ENCODE measurements around the gene NISCH.

The NISCH gene

DNA sequence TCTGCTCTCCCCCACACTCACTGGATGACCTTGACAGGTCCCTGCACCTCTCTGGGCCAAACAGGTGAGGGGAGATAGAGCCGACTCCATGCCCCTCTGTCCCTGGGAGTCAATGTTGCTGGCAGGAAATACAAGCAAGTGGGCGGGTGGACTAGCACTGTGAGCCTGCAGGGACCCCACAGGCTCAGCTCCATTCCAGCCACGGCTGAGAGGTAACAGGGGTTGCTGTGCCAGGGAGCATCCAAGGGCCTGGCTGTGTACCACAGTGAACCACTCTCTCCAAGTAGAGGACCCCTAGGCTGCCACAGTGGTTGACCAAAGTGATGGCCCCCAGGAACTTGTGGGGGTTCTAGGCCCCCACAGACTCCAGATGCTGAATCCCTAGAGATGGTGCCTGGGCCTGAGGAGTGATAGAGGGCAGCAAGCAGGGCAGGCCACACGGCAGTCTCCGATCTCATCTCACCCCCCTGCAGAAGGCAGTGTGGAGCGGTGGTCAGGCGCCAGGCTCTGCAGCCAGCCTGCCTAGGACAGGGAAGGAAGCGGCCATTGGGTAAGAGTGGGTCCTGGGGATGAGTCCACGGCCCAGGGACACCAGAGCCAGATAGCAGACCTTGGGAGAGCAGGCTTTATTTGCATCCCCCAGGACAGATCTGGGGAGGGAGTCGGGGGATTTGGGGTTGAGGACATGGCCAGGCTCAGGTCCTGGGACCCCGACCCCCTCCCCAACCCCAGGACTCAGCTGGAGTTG is 4.7 kb upstream of the NISCH start:
- DNase-seq = no peak

DNA sequence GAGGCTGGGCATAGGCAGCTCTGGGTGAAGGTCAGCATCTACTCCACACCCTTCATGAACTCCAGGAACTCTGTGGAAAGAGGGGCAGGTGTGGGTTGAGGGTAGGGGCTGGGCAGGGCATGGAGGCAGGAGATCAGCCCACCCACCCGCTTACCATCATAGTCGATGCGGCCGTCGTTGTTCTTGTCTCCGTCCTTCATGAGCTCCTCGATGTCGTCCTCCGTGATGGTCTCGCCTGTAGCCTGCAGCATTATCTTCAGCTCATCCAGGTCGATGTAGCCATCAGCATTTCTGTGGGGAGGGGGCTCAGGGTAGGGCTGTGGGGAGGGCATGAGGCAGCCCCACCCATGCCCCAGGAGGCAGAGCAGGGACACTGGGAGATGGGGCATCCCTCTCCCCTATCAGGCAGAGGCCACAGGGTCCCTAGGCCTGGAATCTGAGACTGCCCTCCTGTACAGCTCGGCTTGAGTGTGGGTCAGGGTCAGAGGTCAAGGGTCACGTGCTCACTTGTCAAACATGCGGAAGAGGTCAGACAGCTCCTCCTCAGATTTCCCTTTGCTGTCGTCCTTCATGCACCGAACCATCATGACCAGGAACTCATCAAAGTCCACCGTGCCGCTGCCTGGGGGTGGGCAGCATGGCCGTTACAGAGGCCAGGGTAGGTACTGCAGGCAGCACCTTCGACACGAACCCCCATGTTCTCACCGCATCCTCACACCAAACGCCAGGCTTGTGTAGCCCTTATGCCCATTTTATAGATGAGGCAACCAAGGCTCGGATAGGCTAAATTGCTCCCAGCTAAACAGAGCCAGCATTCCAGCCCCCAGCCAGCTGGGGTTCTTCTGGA is 3.9 kb upstream of the NISCH start:
- DNase-seq = no peak

DNA sequence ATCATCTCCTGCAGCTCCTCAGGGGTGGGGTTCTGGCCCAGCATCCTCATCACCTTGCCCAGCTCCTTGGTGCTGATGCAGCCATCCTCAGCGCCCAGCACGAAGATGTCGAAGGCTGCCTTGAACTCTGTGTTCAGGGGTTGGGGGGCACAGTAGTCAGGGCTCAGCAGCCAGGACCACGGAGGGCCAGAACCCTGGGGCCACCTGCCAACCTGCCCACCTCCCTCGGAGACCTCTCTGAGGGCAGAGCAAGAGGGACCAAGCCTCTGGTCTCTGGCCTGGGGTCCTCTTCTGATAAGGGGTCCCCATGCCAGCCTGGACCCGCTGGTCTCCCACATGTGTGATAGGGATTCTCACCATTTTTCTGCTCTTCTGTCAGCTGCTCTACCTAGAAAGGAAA is 3.3 kb upstream of the NISCH start:
- DNase-seq = no peak

DNA sequence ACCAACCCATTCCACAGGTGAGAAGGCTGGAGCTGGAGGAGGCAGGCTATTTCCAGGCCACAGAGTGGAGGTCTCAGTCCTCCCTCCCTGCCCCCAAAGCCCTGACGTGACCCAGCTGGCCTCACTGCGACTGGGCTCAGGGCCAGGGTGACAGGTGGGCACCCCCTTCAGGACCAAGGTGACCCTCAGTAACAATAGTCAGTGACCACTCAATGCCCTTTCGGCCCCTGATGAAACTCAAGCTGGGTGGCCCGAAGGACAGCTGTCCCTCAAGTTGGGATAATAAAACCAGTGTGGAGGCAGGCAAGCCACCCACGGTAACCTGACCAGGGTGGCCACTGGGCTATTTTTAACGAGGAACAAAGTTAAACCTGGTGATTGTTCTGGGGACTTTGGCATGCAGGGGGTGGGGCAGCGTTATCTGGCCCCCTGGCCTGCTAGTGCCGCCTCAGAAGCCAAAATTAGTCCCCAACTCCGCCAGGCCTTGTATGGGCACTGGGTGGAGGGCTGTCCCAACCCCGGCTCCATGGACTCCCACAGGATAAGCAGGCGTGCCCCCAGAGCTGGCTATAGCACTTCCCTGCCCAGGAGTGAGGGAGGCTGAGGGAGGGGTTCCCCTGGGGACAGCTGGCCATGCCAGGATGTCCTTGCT is 2.7 kb upstream of the NISCH start:
- DNase-seq = no peak

DNA sequence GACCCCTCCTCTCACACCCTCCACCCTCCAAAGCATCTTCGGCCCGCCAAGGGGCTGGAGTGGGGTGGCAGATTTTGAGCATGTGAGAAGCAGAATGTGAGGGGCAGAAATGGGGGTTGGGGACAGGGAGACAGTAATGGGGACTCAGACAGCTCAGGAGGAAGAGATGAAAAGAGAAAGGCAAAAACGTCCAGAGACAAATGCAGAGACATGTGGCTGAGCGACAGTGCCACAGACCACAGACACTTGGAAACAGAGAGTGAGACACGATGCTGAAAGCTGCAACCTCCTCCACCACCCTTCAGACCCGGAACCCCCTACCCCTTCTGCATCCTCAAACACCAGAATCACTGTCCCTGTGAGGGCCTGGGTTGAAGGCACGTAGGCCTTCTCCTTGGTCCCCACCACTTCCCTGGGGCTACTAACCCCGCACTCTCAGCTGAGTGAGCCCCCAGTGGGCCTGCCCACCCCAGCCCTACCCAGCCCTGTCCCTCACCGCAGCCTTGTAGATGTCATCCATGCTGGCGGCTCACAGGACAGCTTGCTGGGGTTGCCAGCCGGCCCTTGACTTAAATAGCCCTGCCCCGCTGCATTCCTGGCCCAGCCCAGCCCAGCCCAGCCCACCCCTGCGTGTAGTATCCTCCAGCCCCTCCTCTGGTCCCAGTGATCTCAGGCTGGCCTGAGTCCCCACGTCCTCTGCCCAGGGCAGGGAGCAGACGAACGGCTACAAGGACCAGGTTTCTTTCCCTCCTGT is 1.7 kb upstream of the NISCH start, which contains the start of gene TNNC1:
TSS of gene TNNC1 (minus strand) at position 546 of the 754 bp plus-strand sequence. CDS start at position 520, 26 bp downstream.
- no peak for DNase-seq

DNA sequence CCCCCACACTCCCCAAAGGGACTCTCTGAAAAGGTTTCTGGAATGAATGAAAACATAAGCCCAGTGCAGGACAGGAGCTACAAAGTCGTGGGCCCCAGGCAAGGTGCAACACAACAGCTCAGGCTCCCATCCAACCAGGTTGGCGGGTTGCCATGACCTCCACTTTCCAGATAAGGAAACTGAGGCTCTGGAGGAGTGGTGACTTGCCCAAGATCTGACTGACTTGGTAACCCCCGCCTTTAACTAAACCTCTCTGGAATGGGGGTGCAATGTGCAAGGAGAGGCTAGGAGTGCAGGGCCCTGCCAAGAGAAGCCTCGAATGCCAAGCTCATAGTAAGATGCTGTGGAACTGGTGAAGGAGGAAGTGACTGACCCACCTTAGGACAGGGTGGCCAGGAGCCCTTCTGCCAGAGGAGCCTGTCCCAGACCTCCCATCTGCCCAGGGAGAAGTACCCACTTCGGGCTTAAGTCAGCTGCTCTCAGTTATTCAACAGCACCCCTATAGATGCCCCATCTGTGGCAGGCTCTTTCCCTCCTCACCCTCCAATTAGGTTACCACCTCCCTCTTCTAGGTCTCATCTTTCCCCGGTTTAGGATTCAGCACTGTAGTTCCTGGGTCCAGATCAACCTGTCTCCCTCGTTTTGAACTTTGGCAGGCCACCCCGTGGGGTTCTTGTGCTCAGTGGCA is 1.0 kb upstream of the NISCH start:
- no peak for DNase-seq

DNA sequence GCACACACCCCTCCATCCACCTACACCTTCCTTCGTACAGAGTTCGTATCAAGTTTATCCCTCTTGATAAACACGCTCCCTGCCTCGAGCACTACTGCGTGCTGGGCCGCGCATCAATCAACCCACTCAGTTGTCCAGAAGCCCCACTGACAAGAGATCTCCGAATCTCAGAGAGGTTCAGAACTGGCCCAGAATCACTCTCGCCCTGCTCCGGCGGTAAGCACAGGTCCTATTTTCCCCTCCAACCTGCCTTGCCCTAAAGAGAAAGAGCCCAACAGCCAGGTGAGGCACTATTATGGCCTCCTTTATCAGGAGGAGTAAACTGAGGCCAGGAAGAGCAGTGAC is 494 bp upstream of the NISCH start:
- DNase-seq = no peak

DNA sequence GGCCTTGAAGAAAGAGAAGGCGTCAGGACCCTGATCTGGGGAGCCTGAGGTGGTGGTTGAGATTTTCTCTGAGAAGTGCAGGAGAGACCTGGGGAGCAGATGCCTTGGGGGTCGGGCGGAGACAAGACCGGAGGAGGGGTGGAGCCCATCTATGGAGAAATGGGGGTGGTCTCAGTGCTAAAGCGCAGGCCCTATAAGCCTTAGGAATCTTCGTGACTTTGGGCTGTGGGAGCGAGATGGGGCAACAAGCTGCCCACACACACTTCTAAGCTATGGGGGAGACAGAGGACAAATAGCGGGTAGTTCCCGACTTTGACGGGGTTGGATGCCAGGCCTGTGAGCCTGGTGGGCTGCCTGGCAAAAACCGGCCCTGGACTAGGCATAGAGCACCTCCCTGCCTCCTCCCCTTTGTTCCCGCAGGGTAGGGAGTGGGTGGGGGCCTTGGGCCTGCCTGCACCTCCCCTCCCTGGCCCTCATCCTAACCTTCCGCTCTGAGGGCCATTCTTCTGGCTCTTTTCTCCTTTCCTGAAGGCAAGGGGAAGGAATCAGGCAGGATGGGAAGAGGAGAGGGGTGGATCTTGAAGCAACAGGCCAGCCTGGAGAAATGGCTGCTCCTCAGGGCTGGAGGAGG is 880 bp downstream of the NISCH start:
- DNase-seq = no peak

DNA sequence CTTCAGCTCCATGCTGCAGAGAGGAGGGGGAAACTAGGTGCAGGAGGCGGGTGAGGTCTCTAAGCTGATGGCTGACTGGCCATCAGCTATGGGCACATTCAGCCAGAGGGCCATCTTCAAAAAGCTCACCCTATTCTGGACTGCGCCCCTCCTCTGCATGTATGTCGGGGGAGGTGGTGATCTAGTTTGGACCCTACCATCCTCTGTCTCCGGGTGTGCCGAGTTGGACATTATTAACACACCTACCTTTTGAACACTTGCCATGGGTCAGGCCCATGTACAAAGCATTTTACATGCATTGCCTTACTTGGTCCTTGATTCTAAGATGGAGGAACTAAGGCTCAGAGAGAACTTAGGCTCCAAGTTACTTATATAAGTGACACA is 1.4 kb downstream of the NISCH start:
- no peak for DNase-seq

DNA sequence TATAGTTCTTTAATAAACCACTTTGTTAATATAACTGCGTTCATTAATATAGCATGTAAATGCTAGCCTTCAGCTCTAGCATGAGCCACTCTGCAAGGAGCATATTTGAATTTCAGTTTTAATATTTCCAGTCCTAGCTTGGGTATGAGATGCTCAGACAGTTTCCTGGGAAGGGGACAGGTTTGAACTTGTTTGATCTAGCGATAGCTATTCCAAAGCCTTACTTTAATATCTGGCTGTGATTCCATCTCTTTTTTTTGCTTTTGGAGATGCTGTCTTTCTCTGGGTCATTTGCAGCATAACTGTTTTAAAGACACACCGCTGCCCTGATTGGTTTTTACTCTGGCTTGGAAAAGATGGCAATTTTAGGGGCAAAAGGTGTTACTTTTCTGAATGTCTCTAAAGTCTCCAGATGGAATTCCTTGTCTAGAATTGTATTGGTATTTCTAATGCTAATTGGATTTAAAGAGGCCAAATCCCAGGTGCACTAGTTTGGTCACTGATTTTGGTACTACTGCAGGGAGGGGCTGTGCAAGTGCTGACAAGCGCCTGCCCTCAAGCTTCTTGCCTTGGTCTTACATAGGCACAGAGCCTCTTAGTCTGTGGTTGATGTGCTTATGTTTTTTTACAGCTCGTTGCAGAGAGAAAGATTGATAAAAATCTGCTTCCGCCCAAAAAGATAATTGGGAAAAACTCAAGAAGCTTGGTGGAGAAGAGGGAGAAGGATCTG is 2.8 kb downstream of the NISCH start:
- DNase-seq = no peak

DNA sequence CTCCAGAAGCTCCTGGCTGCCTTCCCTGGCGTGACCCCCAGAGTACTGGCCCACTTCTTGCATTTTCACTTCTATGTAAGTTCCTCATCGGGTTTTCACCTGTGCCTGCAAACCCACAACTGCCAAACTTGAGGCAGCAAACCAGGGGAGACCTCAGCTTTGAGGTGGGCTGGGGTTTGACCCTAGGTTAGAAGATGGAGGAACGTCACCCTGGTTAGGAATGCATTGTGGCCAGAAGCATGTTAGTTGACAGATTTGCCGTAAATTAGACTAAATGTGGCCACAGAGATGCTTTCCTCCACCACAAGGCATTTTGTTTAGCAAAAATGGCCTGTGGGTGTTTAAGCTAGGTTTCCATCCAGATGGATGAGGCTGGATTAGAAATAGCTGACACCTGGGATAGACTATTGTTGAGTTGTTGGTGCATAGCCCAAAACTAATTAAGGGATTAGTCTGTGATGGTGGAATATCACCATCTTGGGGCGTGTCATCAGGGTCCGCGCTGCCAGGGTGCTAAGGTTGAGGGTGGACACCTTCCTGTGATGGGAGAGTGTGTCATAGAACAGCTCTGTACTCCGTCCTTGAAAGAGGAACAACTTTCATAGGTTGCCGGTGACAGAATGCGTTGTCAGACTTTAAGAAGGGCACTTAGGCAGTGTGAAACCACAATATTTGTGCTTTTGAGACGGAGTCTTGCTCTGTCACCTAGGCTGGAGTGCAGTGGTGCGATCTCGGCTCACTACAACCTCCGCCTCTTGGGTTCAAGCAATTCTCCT is 3.6 kb downstream of the NISCH start:
- no peak for DNase-seq

DNA sequence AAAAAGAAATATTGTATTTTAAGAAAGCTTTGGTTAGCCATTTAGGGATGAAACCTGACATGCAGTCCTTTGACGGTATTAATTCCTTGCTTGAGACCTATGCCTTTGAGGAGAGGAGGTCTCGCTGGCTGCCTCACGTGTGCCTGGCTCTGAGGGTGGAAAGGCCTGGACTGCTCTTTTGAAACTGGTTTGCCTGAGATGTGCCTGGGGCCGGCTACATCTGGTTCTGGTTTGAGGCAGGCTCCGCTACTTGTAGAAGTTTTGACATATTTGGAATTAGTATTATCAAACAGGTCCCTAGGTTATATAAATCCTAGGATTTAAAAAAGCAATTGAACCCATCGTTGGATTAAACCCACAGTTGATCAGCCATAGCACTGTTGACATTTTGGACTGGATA is 6.5 kb downstream of the NISCH start:
- no peak for DNase-seq

DNA sequence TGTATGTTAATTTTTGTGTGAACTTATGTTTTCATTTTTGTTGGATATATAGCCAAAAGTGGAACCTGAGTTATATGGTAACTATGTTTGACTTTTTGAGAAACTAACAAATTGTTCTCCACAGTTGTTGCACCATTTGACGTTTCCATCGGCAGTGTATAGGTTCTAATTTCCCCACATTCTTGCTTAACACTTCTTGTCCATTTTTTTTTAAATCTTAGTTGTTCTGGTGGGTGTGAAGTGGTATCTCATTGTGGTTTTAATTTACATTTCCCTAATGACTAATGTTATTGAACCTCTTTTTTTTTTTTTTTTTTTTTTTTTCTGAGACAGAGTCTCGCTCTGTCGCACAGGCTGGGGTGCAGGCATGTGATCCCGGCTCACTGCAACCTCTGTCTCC is 8.0 kb downstream of the NISCH start:
- no peak for DNase-seq

DNA sequence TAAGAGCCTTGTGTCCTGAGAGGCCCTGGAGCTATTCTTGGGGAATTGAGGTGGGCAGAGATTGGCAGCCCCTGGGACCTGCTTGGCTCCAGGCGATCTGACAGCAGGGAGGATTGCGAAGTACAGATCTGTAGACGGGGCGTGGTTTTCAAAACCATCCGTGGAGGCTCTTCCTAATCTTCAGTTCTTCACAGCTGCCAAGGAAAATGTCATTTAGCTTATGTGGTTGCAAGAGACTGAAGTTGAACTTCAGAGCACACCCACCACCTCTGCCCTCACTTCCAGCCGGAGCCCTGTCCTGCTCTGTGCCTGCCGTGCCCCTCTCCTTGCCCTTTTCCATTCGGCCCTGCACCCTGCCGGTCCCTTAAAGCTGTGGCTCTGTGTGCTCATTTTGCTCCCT is 12.9 kb downstream of the NISCH start:
- DNase-seq = no peak

DNA sequence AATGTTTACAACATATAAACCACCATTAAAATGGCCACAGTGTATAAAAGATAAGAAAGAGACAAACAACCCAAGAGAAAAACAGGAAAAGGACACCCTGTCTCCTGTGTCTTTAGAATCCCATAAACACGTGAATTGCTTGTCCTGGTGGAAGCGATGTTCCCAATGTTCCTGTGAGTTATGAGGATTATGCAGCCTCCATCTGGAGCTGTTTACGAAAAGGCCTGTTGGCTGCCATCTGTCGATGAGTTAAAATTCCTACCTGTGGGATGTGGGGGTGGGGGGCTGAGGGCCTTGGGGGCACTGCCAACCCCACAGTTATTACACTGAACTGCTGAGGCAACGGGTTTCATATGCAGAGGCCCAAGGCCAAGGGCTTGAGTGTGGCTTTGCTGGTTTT is 13.6 kb downstream of the NISCH start:
- DNase-seq = no peak

DNA sequence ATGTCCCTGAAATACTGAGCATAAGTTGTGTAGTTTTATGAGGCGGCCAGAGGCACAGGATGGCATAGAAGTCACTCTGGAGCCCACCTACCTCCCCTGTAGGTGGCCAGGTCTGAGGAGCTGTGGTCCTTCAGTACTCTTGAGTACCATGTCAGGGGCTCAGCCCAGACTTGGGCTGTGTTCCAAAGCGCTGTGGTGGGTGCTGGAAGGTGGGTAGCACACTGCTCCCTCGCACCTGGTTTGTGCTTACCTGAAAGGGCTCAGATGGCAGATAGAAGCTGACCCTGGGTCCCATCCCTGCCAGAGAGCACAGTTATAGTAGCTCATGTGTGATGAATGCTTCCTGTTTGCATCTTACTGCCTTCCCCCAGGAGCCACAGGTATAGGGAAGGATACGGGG is 15.5 kb downstream of the NISCH start:
- no peak for DNase-seq

DNA sequence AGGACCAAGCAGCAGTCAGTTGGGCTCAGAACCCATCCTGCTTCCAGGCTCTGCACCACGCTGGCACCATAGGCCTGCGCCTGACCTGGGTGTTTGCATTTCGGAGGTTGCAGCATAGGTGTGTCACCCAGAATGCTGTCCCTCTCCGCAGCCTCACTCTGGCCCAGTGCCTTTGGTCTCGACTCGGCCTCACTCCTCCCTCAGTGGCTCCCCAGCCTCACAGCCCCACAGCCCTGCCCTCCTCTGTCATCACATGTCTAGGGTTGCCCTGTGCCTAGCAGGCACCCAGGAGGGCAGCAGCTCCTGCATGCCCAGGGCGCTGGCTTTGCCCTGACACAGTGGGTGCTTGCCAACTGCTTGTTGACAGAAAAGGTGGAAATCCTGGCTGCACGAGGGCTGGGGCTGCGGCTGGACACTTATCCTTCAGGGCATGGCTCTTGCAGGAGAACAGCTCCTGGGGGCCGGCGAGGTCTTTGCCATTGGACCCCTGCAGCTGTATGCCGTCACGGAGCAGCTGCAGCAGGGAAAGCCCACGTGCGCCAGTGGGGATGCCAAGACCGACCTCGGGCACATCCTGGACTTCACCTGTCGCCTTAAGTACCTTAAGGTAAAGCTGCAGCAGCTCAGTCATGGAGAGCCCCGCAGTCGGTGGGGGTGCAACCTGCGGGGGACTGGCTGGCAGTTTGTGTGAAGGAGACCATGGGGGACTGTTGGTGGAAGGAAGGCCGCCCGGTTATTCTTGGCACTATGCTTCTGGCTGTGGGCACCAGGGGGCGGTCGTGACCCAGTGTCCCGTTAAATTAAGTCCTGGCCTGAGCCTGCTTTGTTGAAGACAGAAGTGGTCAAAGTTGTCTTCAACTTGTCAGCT is 16.2 kb downstream of the NISCH start:
- DNase-seq = peak; percentile 30 to 32

DNA sequence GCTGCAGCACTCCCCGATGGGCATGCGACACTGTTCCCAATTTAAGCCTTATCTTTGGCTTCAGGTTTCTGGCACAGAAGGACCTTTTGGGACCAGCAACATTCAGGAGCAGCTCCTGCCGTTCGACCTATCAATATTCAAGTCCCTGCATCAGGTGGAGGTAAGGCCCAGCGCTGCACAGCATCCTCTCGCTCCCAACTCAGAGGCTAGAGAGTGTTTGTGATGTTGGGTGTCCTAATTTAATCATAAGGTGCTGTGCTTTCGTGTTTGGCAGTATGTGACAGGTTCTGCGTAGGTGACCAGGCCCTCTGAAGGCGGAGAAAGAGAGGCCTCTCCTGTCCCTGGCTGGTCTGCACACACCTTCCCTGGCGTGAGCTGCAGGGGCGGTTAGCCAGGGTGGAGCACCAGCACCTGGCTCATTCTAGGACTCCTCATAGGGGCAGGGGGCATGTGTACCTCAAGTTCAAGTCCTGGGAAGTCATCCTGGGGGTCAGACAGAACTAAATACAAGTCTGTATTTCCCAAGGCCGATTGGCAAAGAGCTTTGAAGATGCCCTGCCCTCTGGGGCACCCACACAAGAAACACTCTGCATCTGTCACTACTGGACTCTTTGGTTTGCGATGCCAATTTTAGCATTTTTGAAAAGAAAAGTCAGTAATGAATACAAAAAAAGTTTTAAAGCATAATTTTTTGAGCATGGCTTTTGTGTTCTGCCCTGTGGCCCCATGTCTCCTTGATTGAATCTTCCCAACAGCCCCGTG is 17.0 kb downstream of the NISCH start:
- DNase-seq = no peak

DNA sequence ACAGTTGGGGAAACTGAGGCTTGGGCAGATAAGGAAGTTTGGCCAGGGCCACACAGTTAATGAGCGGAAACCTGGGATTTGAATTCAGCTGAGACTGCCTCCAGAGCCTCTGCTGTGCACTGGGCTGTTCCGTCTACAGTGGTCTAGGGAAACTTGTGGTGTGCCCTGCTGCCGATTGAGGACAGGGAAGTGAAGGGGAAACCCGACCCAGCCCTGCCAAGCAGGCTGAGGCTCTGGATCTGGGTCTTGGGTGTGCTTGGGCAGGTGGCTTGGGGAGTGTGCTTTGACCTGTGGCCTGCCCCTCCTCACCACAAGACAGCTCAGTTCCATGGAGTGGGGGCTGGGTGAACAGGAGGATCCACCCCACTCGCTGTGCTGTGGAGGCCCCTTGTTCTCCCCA is 17.6 kb downstream of the NISCH start:
- DNase-seq = no peak
